Right lobe of liver (tissue), 6 donors: ENCODE measurements around the gene CHRNA1. TPM values are rescaled to one million over a fixed set of nuclear protein-coding genes. Genes with fewer than 3 reads are reported as not detected.

Experiments
- ATAC-seq, 4 donors: fragments of 200-7000 bp; cut with Tn5 transposase; one replicate each; pipeline ENCODE4 v1.9.1; 2020; ENCODE audit warnings: mild to moderate bottlenecking in 4 of 4, moderate library complexity in 4 of 4
- DNase-seq, 3 donors: peaks; one replicate each; pipeline ENCODE4 v3.0.0-alpha.2; 2020
- H3K27ac ChIP-seq, 3 donors: fragments of 200-600 bp; one replicate each; pipeline ENCODE4 v1.8.0; 2022
- H3K27me3 ChIP-seq, 2 donors: fragments of 200-600 bp; one replicate each; pipeline ENCODE4 v1.8.0; 2022
- H3K36me3 ChIP-seq, 4 donors: fragments of 200-600 bp; sonication (generic) in 1 of 4; one replicate each; pipeline versions ENCODE4 v1.5.1 to v1.8.0; 2017 to 2022; ENCODE audit warnings: control low read depth in 1 of 4
- H3K4me1 ChIP-seq, 4 donors: fragments of 200-600 bp; sonication (generic) in 1 of 4; one replicate each; pipeline versions ENCODE4 v1.5.1 to v1.8.0; 2017 to 2022; ENCODE audit warnings: control low read depth in 1 of 4
- H3K4me3 ChIP-seq, 3 donors: fragments of 200-600 bp; one replicate each; pipeline ENCODE4 v1.8.0; 2022
- H3K9me3 ChIP-seq, 4 donors: fragments of 200-600 bp; sonication (generic) in 1 of 4; one replicate each; pipeline versions ENCODE4 v1.5.1 to v1.8.0; 2017 to 2022; ENCODE audit warnings: control low read depth in 1 of 4
- CTCF ChIP-seq, 4 donors: fragments of 200-600 bp in 3 of 4; fragments of 450-650 bp in 1 of 4; IDR thresholded peaks; one replicate each; pipeline versions ENCODE4 v1.5.1 to v1.8.0; 2016 to 2022; ENCODE audit warnings: antibody characterized with exemption in 4 of 4, mild to moderate bottlenecking in 2 of 4
- POLR2A ChIP-seq: fragments of 450-650 bp; IDR thresholded peaks from one replicate; pipeline ENCODE4 v1.6.1; 2017; ENCODE audit warnings: antibody characterized with exemption, mild to moderate bottlenecking
- WGBS: methylation state at CpG from one replicate; pipeline ENCODE4 v1.1.6; 2018; ENCODE audit warnings: low coverage, low lambda C conversion rate; ENCODE audit not compliant: insufficient coverage; ENCODE audit errors: missing lambda C conversion rate; 5-methylcytosine and 5-hydroxymethylcytosine counted together
- intact Hi-C, 2 donors: fragments of 100-400 bp; cut with DNase I; formaldehyde crosslinking; loops; one replicate each; pipeline versions ENCODE4 v1.11.2 to v1.14.1; 2022
- total RNA-seq, 6 experiments: library from RNA; depleted of rRNA in 2 of 6; stranded (reverse); fragments of >200 nt in 2 of 6; fragmentation: NEBNext Ultra II Directional in 3 of 6; extraction: Animal tissue kit (Norgen Biotek cat#: 25700) in 3 of 6; gene quantifications; one replicate each; pipeline versions ENCODE4 v1.1.0 to v1.2.4, GENCODE V29; 2016 to 2023
- donor health status: DM: no; HTN: yes; CAD: no.
- donor health status: DM: no; HTN: no; CAD: no.
- donor health status: DM: no; HTN: no; CAD: no.
- donor health status: DM: no; HTN: yes; CAD: no.
- donor health status: DM: no; HTN: yes; CAD: no.

Gene CHRNA1
- total RNA-seq, 6 experiments from 2014 or later = 0.19 TPM; not detected in 5

- intact Hi-C loops = no loop called here
- no peak for ATAC-seq
These were observed 13.2 kb upstream of the CHRNA1 start for GRCh38 chr2:174777347-174778084.

DNA sequence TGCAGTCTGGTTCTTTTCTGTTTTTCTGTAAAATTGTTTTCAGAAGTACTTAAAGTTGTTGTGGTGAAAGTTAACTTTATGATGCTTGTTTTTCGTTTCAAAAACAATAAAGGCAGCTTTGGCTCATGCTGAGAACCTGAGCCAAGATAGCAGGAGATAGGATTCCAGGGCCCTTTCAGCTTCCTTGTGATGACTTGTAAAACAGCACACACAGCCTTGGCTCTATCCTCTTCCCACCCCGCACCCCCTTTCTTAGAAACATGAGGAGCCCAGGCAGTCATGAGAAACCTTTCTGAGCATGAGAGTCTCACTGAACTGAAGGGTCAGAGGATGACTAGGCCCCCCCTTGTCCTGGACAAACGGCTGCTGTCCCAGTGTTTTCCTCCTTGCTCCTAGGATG is 12.4 kb upstream of the CHRNA1 start:
- H3K27me3 ChIP-seq = no peaks in the 10 kb centered on the region
- no peaks in the 10 kb centered on the region for H3K4me1 ChIP-seq
- no peaks in the 10 kb centered on the region for H3K9me3 ChIP-seq
- intact Hi-C loops = no loop called here
- WGBS = 59% methylated on average over 3 of the region's 3 CpGs
- DNase-seq (no peak), ATAC-seq (no peak)
- no peaks in the 10 kb centered on the region for H3K36me3 ChIP-seq
- no peak overlapping the region for H3K27ac ChIP-seq
- no peak overlapping the region for H3K4me3 ChIP-seq
- TF ChIP-seq CTCF (IDR thresholded peaks at IDR 0.05) = no peak
- no peak for TF ChIP-seq POLR2A

More at GRCh38 chr2:174777347-174778084, 13.2 kb upstream of the CHRNA1 start:
- Histone ChIP-seq H3K36me3 (no peaks in the 10 kb centered on the region), H3K27me3 (no peaks in the 10 kb centered on the region), H3K27ac (no peak overlapping the region), H3K4me1 (no peaks in the 10 kb centered on the region), H3K9me3 (no peaks in the 10 kb centered on the region), H3K4me3 (no peak overlapping the region)
- 58% methylated on average over 4 of the region's 5 CpGs for WGBS
- TF ChIP-seq CTCF (IDR thresholded peaks at IDR 0.05) = no peak
- no peak for TF ChIP-seq POLR2A
- DNase-seq = no peak

- no peak for ATAC-seq
- TF ChIP-seq CTCF (IDR thresholded peaks at IDR 0.05) (no peak), POLR2A (no peak)
- no peaks in the 10 kb centered on the region for H3K9me3 ChIP-seq
- intact Hi-C loops = no loop called here
- no peak overlapping the region for H3K4me3 ChIP-seq
- 49% methylated on average over 5 of the region's 6 CpGs for WGBS
- H3K4me1 ChIP-seq = no peaks in the 10 kb centered on the region
- no peaks in the 10 kb centered on the region for H3K36me3 ChIP-seq
- no peaks in the 10 kb centered on the region for H3K27me3 ChIP-seq
- DNase-seq = no peak
- no peak overlapping the region for H3K27ac ChIP-seq
These were observed 12.0 kb upstream of the CHRNA1 start for GRCh38 chr2:174776223-174776622.

GRCh38 chr2:174775571-174775980 is 11.3 kb upstream of the CHRNA1 start:
- 64% methylated on average over 2 of the region's 5 CpGs for WGBS
- TF ChIP-seq POLR2A (no peak), CTCF (IDR thresholded peaks at IDR 0.05) (no peak)
- DNase-seq (no peak), ATAC-seq (no peak)
- H3K4me3 ChIP-seq = no peak overlapping the region
- no peaks in the 10 kb centered on the region for H3K9me3 ChIP-seq
- H3K4me1 ChIP-seq = no peaks in the 10 kb centered on the region
- no peaks in the 10 kb centered on the region for H3K27me3 ChIP-seq
- no peaks in the 10 kb centered on the region for H3K36me3 ChIP-seq
- no peak overlapping the region for H3K27ac ChIP-seq
- intact Hi-C loops = no loop called here
